AG09309 (cell line): ENCODE measurements around the gene TOMM22.

ENCODE experiments used
- DNase-seq: peaks from one replicate; pipeline ENCODE4 v3.0.0-alpha.2; 2010; ENCODE audit warnings: low read depth
- H3K4me3 ChIP-seq: 2 replicates; pipeline ENCODE4 v1.5.1; 2011; ENCODE audit warnings: mild to moderate bottlenecking, low read depth, low read length, moderate library complexity; ENCODE audit not compliant: control insufficient read depth
- CTCF ChIP-seq: IDR thresholded peaks from 2 replicates; pipeline ENCODE4 v1.5.1; 2011; ENCODE audit warnings: mild to moderate bottlenecking, low read depth, low read length, inconsistent platforms; ENCODE audit not compliant: insufficient read depth, control insufficient read depth; ENCODE audit errors: missing control alignments

Gene TOMM22

GRCh38 chr22:38649841-38650522, 31.8 kb upstream of the TOMM22 start:
- H3K4me3 ChIP-seq: no peak overlapping the region
- no peak for DNase-seq
- TF ChIP-seq CTCF: no peak

DNA sequence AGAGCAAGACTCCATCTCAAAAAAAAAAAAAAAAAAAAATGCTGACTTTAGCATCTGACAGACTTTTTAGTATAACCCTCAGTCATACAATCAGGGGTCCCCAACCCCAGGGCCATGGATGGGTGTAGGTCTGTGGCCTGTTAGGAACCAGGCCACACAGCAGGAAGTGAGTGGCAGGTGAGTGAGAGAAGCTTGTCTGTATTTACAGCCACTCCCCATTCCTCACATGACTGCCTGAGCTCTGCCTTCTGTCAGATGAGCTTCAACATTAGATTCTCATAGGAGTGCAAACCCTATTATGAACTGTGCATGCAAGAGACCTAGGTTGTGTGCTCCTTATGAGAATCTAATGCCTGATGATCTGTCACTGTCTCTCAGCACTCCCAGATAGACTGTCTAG, 28.9 kb upstream of the TOMM22 start:
- no peak for DNase-seq
- H3K4me3 ChIP-seq: no peak overlapping the region
- TF ChIP-seq CTCF: no peak

DNA sequence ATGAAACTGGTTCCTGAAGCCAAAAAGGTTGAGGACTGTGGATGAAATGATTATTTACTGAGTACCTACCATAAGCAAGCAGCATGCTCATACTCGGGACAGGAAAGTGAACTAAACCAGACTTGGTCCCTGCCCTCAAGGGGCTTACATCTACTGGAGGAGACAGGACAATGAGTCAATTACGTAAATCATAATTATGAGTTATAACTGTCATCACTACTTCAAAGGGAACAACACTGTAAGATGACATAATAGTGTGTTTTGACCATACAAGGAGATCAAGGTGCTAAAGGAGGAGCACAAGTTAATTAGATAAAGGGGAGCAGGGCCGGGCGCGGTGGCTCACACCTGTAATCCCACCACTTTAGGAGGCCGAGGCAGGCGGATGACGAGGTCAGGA, 28.0 kb upstream of the TOMM22 start:
- no peak for TF ChIP-seq CTCF
- H3K4me3 ChIP-seq: no peak overlapping the region
- no peak for DNase-seq

DNA sequence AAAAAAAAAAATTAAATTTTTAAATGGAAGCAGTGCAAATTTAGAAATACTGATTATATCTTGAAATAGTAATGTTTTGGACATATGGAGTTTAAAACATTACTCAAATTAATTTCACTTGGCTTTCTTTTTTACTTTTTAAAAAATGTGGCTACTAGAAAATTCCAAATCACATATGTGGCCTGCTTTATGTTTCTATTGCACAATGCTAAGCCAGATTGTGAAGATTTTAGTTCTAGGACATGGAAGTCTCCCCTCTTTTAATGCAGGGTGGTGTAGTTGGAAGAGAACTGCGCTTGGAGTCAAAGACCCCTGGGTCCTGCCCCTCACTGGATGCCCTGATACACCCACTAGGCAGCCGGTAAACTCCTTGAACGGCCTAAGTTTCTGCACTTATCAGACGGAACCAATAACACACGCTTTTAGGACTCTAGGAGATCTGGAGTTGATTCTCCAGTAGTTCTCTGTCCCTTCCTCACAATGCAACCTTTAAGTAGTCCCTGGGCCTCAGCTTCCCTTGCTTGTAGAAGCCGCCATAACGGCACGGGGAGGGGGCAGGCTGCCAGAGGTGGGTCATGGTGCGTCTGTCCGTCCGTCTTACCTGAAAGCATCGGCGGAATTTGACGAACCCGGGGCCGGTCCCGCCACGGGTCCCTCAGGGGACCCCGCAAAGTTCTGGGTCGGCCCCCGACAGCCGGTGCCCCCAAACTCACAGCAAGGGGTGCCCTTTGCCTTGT, 26.1 kb upstream of the TOMM22 start:
- H3K4me3 ChIP-seq: peak overlapping the region; percentile 62
- TF ChIP-seq CTCF: no peak
- no peak for DNase-seq

GRCh38 chr22:38656256-38657044, 25.3 kb upstream of the TOMM22 start, which contains the start of the genes CBY1 and FAM227A:
TSS of gene CBY1 (plus strand) at chr22:38656638. CDS start at chr22:38668055, 11,417 bp downstream.
TSS of gene FAM227A (minus strand) at chr22:38656392. CDS start at chr22:38650168, 6,224 bp downstream.
- H3K4me3 ChIP-seq: peak within 1 kb of the TSS; percentile 62

More at GRCh38 chr22:38656256-38657044, 25.3 kb upstream of the TOMM22 start, which contains the start of the genes CBY1 and FAM227A:
- DNase-seq: peak; percentile 10
- TF ChIP-seq CTCF: no peak
